Suprapubic skin (tissue), 4 donors: ENCODE measurements around the gene CFAP74.

Source experiments
- POLR2A ChIP-seq, 2 donors: fragments of 450-650 bp; IDR thresholded peaks; one replicate each; pipeline ENCODE4 v1.6.1; 2017; ENCODE audit warnings: antibody characterized with exemption in 2 of 2, mild to moderate bottlenecking in 2 of 2, moderate library complexity in 2 of 2
- POLR2AphosphoS5 ChIP-seq, 3 donors: sonication (generic); formaldehyde crosslinking; IDR thresholded peaks; one replicate each; pipeline ENCODE4 v1.6.1; 2017; ENCODE audit warnings: antibody characterized with exemption in 3 of 3
- TF ChIP-seq, protein P1 (sequence below), 2 donors: fragments of 200-600 bp in 1 of 2; fragments of 450-650 bp in 1 of 2; sonication (generic) in 1 of 2; IDR thresholded peaks; one replicate each; pipeline ENCODE4 v1.5.1; 2016 to 2019; ENCODE audit warnings: antibody characterized with exemption in 2 of 2, mild to moderate bottlenecking in 1 of 2, moderate library complexity in 1 of 2

DNA sequence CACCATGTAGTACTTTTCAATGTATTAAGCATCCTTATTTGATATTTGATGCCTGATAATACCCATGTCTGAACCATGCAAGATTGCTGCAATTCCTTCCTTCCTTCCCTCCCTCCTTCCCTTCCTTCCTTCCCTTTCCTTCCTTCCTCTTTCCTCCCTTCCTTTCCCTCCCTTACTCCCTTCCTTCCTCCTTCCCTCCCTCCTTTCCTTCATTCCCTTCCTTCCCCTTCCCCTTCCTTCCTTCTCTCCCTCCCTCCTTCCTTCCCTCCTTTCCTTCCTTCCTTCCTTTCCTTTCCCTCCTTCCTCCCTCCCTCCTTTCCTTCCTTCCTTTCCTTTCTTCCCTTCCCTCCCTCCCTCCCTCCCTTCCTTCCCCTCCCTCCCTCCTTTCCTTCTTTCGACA lies 54.8 kb downstream of the CFAP74 start:
- TF ChIP-seq POLR2AphosphoS5 (IDR thresholded peaks at IDR 0.05) = no peak
- TF ChIP-seq, protein P1, sequence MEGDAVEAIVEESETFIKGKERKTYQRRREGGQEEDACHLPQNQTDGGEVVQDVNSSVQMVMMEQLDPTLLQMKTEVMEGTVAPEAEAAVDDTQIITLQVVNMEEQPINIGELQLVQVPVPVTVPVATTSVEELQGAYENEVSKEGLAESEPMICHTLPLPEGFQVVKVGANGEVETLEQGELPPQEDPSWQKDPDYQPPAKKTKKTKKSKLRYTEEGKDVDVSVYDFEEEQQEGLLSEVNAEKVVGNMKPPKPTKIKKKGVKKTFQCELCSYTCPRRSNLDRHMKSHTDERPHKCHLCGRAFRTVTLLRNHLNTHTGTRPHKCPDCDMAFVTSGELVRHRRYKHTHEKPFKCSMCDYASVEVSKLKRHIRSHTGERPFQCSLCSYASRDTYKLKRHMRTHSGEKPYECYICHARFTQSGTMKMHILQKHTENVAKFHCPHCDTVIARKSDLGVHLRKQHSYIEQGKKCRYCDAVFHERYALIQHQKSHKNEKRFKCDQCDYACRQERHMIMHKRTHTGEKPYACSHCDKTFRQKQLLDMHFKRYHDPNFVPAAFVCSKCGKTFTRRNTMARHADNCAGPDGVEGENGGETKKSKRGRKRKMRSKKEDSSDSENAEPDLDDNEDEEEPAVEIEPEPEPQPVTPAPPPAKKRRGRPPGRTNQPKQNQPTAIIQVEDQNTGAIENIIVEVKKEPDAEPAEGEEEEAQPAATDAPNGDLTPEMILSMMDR (IDR thresholded peaks at IDR 0.05) = no peak
- no peak for TF ChIP-seq POLR2A (IDR thresholded peaks at IDR 0.05)
